ENCODE results near the gene OSBP2. TPM values are rescaled to one million over a fixed set of nuclear protein-coding genes. Genes with fewer than 3 reads are reported as not detected.

The OSBP2 gene
- polyA plus RNA-seq, 2 donors, result 2.5 to 2.7 TPM

DNA sequence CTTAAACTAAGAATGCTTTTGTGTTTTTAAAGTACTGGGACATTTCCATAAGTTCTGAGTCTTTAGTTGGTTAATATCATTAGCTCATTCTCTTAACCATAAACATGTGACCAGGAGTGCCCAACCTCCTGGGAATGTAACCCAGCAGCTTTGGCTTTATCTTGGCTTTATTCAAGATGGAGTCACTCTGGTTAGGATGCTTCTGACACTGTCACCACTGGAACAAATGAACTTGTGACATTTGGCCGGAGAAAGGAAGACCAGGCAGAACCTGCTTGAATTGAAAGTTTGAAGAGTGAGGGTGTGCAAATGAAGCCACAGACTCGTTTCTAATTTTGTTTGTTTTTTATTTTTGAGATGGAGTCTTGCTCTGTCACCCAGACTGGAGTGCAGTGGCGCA, 54.6 kb downstream of the OSBP2 start:
- H3K27ac ChIP-seq (ENCODE audit: low read depth in 2 of 2, low read length in 1 of 2), result no peak overlapping the region
- H3K4me1 ChIP-seq (ENCODE audit: control insufficient read depth in 2 of 2, insufficient read depth in 2 of 2, low read length in 1 of 2), result no peaks in the 10 kb centered on the region
- H3K27me3 ChIP-seq (ENCODE audit: control insufficient read depth in 1 of 2, insufficient read depth in 2 of 2, low read length in 2 of 2), result no peaks in the 10 kb centered on the region
- H3K4me3 ChIP-seq (ENCODE audit: low read depth in 1 of 2, low read length in 2 of 2), result no peak overlapping the region
- no peaks in the 10 kb centered on the region for H3K36me3 ChIP-seq (ENCODE audit: control insufficient read depth in 2 of 2, insufficient read depth in 2 of 2, low read length in 1 of 2)
- no peaks in the 10 kb centered on the region for H3K9me3 ChIP-seq (ENCODE audit: control insufficient read depth in 2 of 2, insufficient read depth in 1 of 2, low read depth in 1 of 2, low read length in 1 of 2)
- WGBS, 2 donors, result 76 to 80% methylated on average over 3 of the region's 3 CpGs

GRCh38 chr22:30749849-30750248, 55.2 kb downstream of the OSBP2 start:
- Histone ChIP-seq H3K27me3 (ENCODE audit: control insufficient read depth in 1 of 2, insufficient read depth in 2 of 2, low read length in 2 of 2) (no peaks in the 10 kb centered on the region), H3K4me1 (ENCODE audit: control insufficient read depth in 2 of 2, insufficient read depth in 2 of 2, low read length in 1 of 2) (no peaks in the 10 kb centered on the region), H3K36me3 (ENCODE audit: control insufficient read depth in 2 of 2, insufficient read depth in 2 of 2, low read length in 1 of 2) (no peaks in the 10 kb centered on the region), H3K4me3 (ENCODE audit: low read depth in 1 of 2, low read length in 2 of 2) (no peak overlapping the region), H3K9me3 (ENCODE audit: control insufficient read depth in 2 of 2, insufficient read depth in 1 of 2, low read depth in 1 of 2, low read length in 1 of 2) (no peaks in the 10 kb centered on the region), H3K27ac (ENCODE audit: low read depth in 2 of 2, low read length in 1 of 2) (no peak overlapping the region)
- WGBS, 2 donors, result 74 to 82% methylated on average over 6 of the region's 6 CpGs

DNA sequence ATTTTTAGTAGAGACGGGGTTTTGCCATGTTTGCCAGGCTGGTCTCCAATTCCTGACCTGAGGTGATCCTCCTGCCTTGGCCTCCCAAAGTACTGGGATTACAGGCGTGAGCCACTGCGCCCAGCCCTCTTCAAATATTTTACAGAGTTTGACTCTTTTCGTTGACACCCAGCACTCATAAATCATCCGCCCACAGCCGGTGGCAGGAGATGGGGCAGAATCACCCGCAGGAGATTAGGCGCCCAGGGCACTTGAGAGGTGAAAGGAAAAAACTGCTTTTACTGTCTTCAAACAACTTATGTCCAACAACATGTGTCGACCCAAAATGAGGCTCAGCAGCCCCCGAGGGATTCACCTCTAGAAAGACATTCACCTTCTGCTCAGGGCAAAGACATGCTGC, 56.9 kb downstream of the OSBP2 start:
- H3K4me3 ChIP-seq (ENCODE audit: low read depth in 1 of 2, low read length in 2 of 2), result no peak overlapping the region
- no peak overlapping the region for H3K27ac ChIP-seq (ENCODE audit: low read depth in 2 of 2, low read length in 1 of 2)
- no peaks in the 10 kb centered on the region for H3K9me3 ChIP-seq (ENCODE audit: control insufficient read depth in 2 of 2, insufficient read depth in 1 of 2, low read depth in 1 of 2, low read length in 1 of 2)
- no peaks in the 10 kb centered on the region for H3K4me1 ChIP-seq (ENCODE audit: control insufficient read depth in 2 of 2, insufficient read depth in 2 of 2, low read length in 1 of 2)
- WGBS, 2 donors, result 77 to 82% methylated on average over 10 of the region's 10 CpGs
- H3K27me3 ChIP-seq (ENCODE audit: control insufficient read depth in 1 of 2, insufficient read depth in 2 of 2, low read length in 2 of 2), result no peaks in the 10 kb centered on the region
- H3K36me3 ChIP-seq (ENCODE audit: control insufficient read depth in 2 of 2, insufficient read depth in 2 of 2, low read length in 1 of 2), result no peaks in the 10 kb centered on the region

GRCh38 chr22:30752771-30753170, 58.1 kb downstream of the OSBP2 start:
- no peak overlapping the region for H3K27ac ChIP-seq (ENCODE audit: low read depth in 2 of 2, low read length in 1 of 2)
- 59 to 68% methylated on average over 1 of the region's 1 CpG for WGBS, 2 donors
- no peaks in the 10 kb centered on the region for H3K36me3 ChIP-seq (ENCODE audit: control insufficient read depth in 2 of 2, insufficient read depth in 2 of 2, low read length in 1 of 2)
- H3K4me1 ChIP-seq (ENCODE audit: control insufficient read depth in 2 of 2, insufficient read depth in 2 of 2, low read length in 1 of 2), result no peaks in the 10 kb centered on the region
- H3K27me3 ChIP-seq (ENCODE audit: control insufficient read depth in 1 of 2, insufficient read depth in 2 of 2, low read length in 2 of 2), result no peaks in the 10 kb centered on the region
- no peak overlapping the region for H3K4me3 ChIP-seq (ENCODE audit: low read depth in 1 of 2, low read length in 2 of 2)
- H3K9me3 ChIP-seq (ENCODE audit: control insufficient read depth in 2 of 2, insufficient read depth in 1 of 2, low read depth in 1 of 2, low read length in 1 of 2), result no peaks in the 10 kb centered on the region

DNA sequence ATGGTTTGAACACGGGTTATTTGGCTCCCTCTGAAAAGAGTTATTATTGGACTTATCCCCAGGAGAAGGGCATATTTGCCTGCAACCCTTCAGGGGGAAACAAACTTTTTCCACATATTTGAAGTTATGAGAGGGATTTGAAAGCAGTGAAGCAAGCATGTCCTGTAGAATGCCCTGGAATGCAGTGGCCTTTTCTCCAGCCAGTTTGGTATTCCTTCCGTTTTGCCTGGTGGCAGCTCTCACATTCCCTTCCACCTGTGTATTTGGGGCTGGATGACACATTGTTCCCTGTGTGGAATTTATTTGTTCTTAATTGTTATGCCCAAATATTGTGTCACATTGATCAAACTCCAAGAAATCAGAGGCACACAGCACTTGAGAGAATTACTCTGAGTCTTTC, 59.0 kb downstream of the OSBP2 start:
- Histone ChIP-seq H3K36me3 (ENCODE audit: control insufficient read depth in 2 of 2, insufficient read depth in 2 of 2, low read length in 1 of 2) (no peaks in the 10 kb centered on the region), H3K27me3 (ENCODE audit: control insufficient read depth in 1 of 2, insufficient read depth in 2 of 2, low read length in 2 of 2) (no peaks in the 10 kb centered on the region), H3K4me3 (ENCODE audit: low read depth in 1 of 2, low read length in 2 of 2) (no peak overlapping the region), H3K9me3 (ENCODE audit: control insufficient read depth in 2 of 2, insufficient read depth in 1 of 2, low read depth in 1 of 2, low read length in 1 of 2) (no peaks in the 10 kb centered on the region), H3K27ac (ENCODE audit: low read depth in 2 of 2, low read length in 1 of 2) (no peak overlapping the region), H3K4me1 (ENCODE audit: control insufficient read depth in 2 of 2, insufficient read depth in 2 of 2, low read length in 1 of 2) (no peaks in the 10 kb centered on the region)
- 60 to 72% methylated on average over 2 of the region's 2 CpGs for WGBS, 2 donors

GRCh38 chr22:30754521-30754920, 59.8 kb downstream of the OSBP2 start:
- Histone ChIP-seq H3K27me3 (ENCODE audit: control insufficient read depth in 1 of 2, insufficient read depth in 2 of 2, low read length in 2 of 2) (no peaks in the 10 kb centered on the region), H3K4me3 (ENCODE audit: low read depth in 1 of 2, low read length in 2 of 2) (no peak overlapping the region), H3K4me1 (ENCODE audit: control insufficient read depth in 2 of 2, insufficient read depth in 2 of 2, low read length in 1 of 2) (no peaks in the 10 kb centered on the region), H3K36me3 (ENCODE audit: control insufficient read depth in 2 of 2, insufficient read depth in 2 of 2, low read length in 1 of 2) (no peaks in the 10 kb centered on the region), H3K9me3 (ENCODE audit: control insufficient read depth in 2 of 2, insufficient read depth in 1 of 2, low read depth in 1 of 2, low read length in 1 of 2) (no peaks in the 10 kb centered on the region), H3K27ac (ENCODE audit: low read depth in 2 of 2, low read length in 1 of 2) (no peak overlapping the region)
- 87 to 95% methylated on average over 4 of the region's 4 CpGs for WGBS, 2 donors

DNA sequence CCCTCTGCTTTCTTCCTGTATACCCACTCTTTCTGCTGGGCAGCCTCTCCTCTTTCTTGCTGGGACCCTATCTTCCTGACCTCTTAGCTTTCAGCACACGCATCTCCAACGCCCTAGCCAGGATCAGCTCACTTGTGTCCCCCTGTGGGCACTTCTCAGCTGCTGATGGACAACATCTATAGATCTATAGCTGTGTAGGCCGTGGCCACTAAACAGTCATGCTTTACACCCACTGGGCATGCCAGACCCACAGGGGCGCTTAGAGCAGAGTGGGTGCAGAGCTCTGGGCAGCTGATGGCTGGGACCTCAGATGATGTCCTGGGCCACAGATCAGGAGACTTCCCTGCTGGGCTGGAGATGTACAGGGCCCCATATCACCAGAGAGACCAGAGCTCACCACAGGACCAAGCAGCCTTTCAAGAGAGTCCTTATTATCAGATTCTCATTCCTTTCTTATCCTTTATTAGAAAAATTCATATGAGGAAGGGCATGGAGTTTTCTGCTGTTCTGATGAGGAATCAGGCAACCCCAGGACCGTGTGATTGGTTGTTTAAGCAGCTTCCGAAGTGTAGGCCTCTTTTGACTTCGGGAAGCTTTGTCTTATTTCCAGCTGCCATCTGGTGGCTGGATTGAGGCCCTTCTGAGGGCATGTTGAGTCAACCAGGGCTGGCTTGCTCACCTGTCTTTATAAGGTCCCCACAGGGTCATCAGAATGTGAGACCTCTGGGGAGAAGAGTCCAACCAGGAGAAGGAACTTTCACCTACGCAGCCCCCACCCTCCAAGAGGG, 60.5 kb downstream of the OSBP2 start:
- Histone ChIP-seq H3K27ac (ENCODE audit: low read depth in 2 of 2, low read length in 1 of 2) (peak overlapping the region in 1 of 2 donors; percentile 9), H3K4me1 (ENCODE audit: control insufficient read depth in 2 of 2, insufficient read depth in 2 of 2, low read length in 1 of 2) (no peaks in the 10 kb centered on the region), H3K4me3 (ENCODE audit: low read depth in 1 of 2, low read length in 2 of 2) (no peak overlapping the region), H3K36me3 (ENCODE audit: control insufficient read depth in 2 of 2, insufficient read depth in 2 of 2, low read length in 1 of 2) (no peaks in the 10 kb centered on the region), H3K9me3 (ENCODE audit: control insufficient read depth in 2 of 2, insufficient read depth in 1 of 2, low read depth in 1 of 2, low read length in 1 of 2) (no peaks in the 10 kb centered on the region), H3K27me3 (ENCODE audit: control insufficient read depth in 1 of 2, insufficient read depth in 2 of 2, low read length in 2 of 2) (no peaks in the 10 kb centered on the region)
- WGBS, 2 donors, result 53 to 57% methylated on average over 8 of the region's 8 CpGs

GRCh38 chr22:30755759-30756124, 61.1 kb downstream of the OSBP2 start:
- WGBS, 2 donors, result 91 to 92% methylated on average over 7 of the region's 7 CpGs
- H3K36me3 ChIP-seq (ENCODE audit: control insufficient read depth in 2 of 2, insufficient read depth in 2 of 2, low read length in 1 of 2), result no peaks in the 10 kb centered on the region
- H3K4me1 ChIP-seq (ENCODE audit: control insufficient read depth in 2 of 2, insufficient read depth in 2 of 2, low read length in 1 of 2), result no peaks in the 10 kb centered on the region
- H3K27me3 ChIP-seq (ENCODE audit: control insufficient read depth in 1 of 2, insufficient read depth in 2 of 2, low read length in 2 of 2), result no peaks in the 10 kb centered on the region
- H3K9me3 ChIP-seq (ENCODE audit: control insufficient read depth in 2 of 2, insufficient read depth in 1 of 2, low read depth in 1 of 2, low read length in 1 of 2), result no peaks in the 10 kb centered on the region
- H3K27ac ChIP-seq (ENCODE audit: low read depth in 2 of 2, low read length in 1 of 2), result peak overlapping the region in 1 of 2 donors; percentile 9
- H3K4me3 ChIP-seq (ENCODE audit: low read depth in 1 of 2, low read length in 2 of 2), result no peak overlapping the region

- Histone ChIP-seq H3K36me3 (ENCODE audit: control insufficient read depth in 2 of 2, insufficient read depth in 2 of 2, low read length in 1 of 2) (no peaks in the 10 kb centered on the region), H3K27ac (ENCODE audit: low read depth in 2 of 2, low read length in 1 of 2) (no peak overlapping the region), H3K4me3 (ENCODE audit: low read depth in 1 of 2, low read length in 2 of 2) (no peak overlapping the region), H3K27me3 (ENCODE audit: control insufficient read depth in 1 of 2, insufficient read depth in 2 of 2, low read length in 2 of 2) (no peaks in the 10 kb centered on the region), H3K4me1 (ENCODE audit: control insufficient read depth in 2 of 2, insufficient read depth in 2 of 2, low read length in 1 of 2) (no peaks in the 10 kb centered on the region), H3K9me3 (ENCODE audit: control insufficient read depth in 2 of 2, insufficient read depth in 1 of 2, low read depth in 1 of 2, low read length in 1 of 2) (no peaks in the 10 kb centered on the region)
- 30 to 33% methylated on average over 12 of the region's 12 CpGs for WGBS, 2 donors
Observed at GRCh38 chr22:30763815-30764673, 69.4 kb downstream of the OSBP2 start.

Data from esophagus (tissue), 2 donors.